HS-27A (cell line): ENCODE results near the gene OTC.
A peak's percentile ranks its signal among the peaks of the same experiment; 100 is the strongest.

Experiments
- DNase-seq: peaks from one replicate; pipeline ENCODE4 v3.0.0-alpha.2; 2012; ENCODE audit warnings: low read depth, missing footprints

OTC gene

GRCh38 chrX:38352362-38352761 is at the start of gene OTC:
OTC (plus strand) TSS chrX:38352604; CDS start chrX:38352697, 93 bp downstream.
- no peak for DNase-seq

GRCh38 chrX:38304010-38304409 is 48.4 kb upstream of the OTC start:
- no peak for DNase-seq

- no peak for DNase-seq
Observed at GRCh38 chrX:38305971-38306370, 46.4 kb upstream of the OTC start.

GRCh38 chrX:38311743-38312142 is 40.7 kb upstream of the OTC start:
- no peak for DNase-seq

GRCh38 chrX:38312436-38312835 is 40.0 kb upstream of the OTC start:
- DNase-seq = peak; percentile 41

GRCh38 chrX:38313190-38313589 is 39.2 kb upstream of the OTC start:
- no peak for DNase-seq

GRCh38 chrX:38315186-38315585 is 37.2 kb upstream of the OTC start:
- no peak for DNase-seq

GRCh38 chrX:38318196-38318595 is 34.2 kb upstream of the OTC start:
- DNase-seq = no peak

- no peak for DNase-seq
Observed at GRCh38 chrX:38318606-38319005, 33.8 kb upstream of the OTC start.

- DNase-seq = no peak
Observed at GRCh38 chrX:38320819-38321218, 31.6 kb upstream of the OTC start.

GRCh38 chrX:38326086-38326485 is 26.3 kb upstream of the OTC start:
- DNase-seq = no peak

- peak; percentile 58 for DNase-seq
Observed at GRCh38 chrX:38327007-38327774, 25.2 kb upstream of the OTC start, which contains the start of gene RPGR. RPGR (minus strand) TSS chrX:38327509; CDS start chrX:38327367, 142 bp downstream.

- no peak for DNase-seq
Observed at GRCh38 chrX:38327775-38328081, 24.7 kb upstream of the OTC start.

GRCh38 chrX:38332505-38332904 is 19.9 kb upstream of the OTC start:
- no peak for DNase-seq

- DNase-seq = no peak
Observed at GRCh38 chrX:38335382-38335781, 17.0 kb upstream of the OTC start.

- no peak for DNase-seq
Observed at GRCh38 chrX:38336538-38337240, 15.7 kb upstream of the OTC start.

GRCh38 chrX:38341442-38341841 is 11.0 kb upstream of the OTC start:
- DNase-seq = no peak

- DNase-seq = no peak
Observed at GRCh38 chrX:38342853-38343778, 9.3 kb upstream of the OTC start.

- DNase-seq = no peak
Observed at GRCh38 chrX:38346150-38346549, 6.3 kb upstream of the OTC start.

- no peak for DNase-seq
Observed at GRCh38 chrX:38347136-38347535, 5.3 kb upstream of the OTC start.

GRCh38 chrX:38351346-38351745 is 1.1 kb upstream of the OTC start:
- no peak for DNase-seq

GRCh38 chrX:38356401-38356800 is 4.0 kb downstream of the OTC start:
- DNase-seq = no peak
